Chondrocyte (in vitro differentiated cells): Measurements from ENCODE around the gene TMPRSS11A. TPM values are rescaled to one million over a fixed set of nuclear protein-coding genes. Genes with fewer than 3 reads are reported as not detected.

ENCODE experiments used
- DNase-seq: peaks from one replicate; pipeline ENCODE4 v3.0.0; 2021; ENCODE audit warnings: mixed read lengths, low spot score
- H3K27ac Mint-ChIP-seq: one replicate; pipeline ENCODE4 v1.8.0; 2021; ENCODE audit warnings: mild to moderate bottlenecking, moderate library complexity, mixed read lengths; ENCODE audit not compliant: unreplicated experiment
- H3K27me3 Mint-ChIP-seq: 2 replicates; pipeline ENCODE4 v1.8.0; 2021; ENCODE audit warnings: low read depth, mixed read lengths
- H3K36me3 Mint-ChIP-seq: 2 replicates; pipeline ENCODE4 v1.8.0; 2021; ENCODE audit warnings: low read depth, mixed read lengths
- H3K4me1 Mint-ChIP-seq: 2 replicates; pipeline ENCODE4 v1.8.0; 2021; ENCODE audit warnings: low read depth, mild to moderate bottlenecking, mixed read lengths
- H3K4me3 Mint-ChIP-seq: one replicate; pipeline ENCODE4 v1.8.0; 2021; ENCODE audit warnings: mild to moderate bottlenecking, moderate library complexity, mixed read lengths; ENCODE audit not compliant: unreplicated experiment
- H3K9me3 Mint-ChIP-seq: 2 replicates; pipeline ENCODE4 v1.8.0; 2021; ENCODE audit warnings: low read depth, mixed read lengths
- CTCF ChIP-seq: fragments of 200-600 bp; sonication (generic); IDR thresholded peaks from 2 replicates; pipeline ENCODE4 v1.5.0; 2021; ENCODE audit warnings: antibody characterized with exemption, mild to moderate bottlenecking, moderate library complexity
- total RNA-seq: library from RNA; stranded (reverse); gene quantifications from 3 replicates; pipeline ENCODE4 v1.2.1, GENCODE V29; 2021

Gene TMPRSS11A
- total RNA-seq, 1 donor from 2014 or later = not detected

GRCh38 chr4:67911638-67912037 lies 51.7 kb downstream of the TMPRSS11A start:
- DNase-seq = no peak
- no peaks in the 10 kb centered on the region for H3K4me1 Mint-ChIP-seq
- peaks cover 29% of the 10 kb centered on the region for H3K27me3 Mint-ChIP-seq
- H3K9me3 Mint-ChIP-seq = no peaks in the 10 kb centered on the region
- no peak for TF ChIP-seq CTCF
- H3K36me3 Mint-ChIP-seq = no peaks in the 10 kb centered on the region
- H3K4me3 Mint-ChIP-seq = no peak overlapping the region
- no peak overlapping the region for H3K27ac Mint-ChIP-seq

GRCh38 chr4:67911141-67911540 lies 52.2 kb downstream of the TMPRSS11A start:
- DNase-seq = no peak
- no peak for TF ChIP-seq CTCF
- Mint-ChIP-seq H3K27ac (no peak overlapping the region), H3K36me3 (no peaks in the 10 kb centered on the region), H3K4me1 (no peaks in the 10 kb centered on the region), H3K9me3 (peaks cover under 1% of the 10 kb centered on the region), H3K4me3 (no peak overlapping the region), H3K27me3 (peaks cover 29% of the 10 kb centered on the region)

GRCh38 chr4:67910585-67910905 lies 52.7 kb downstream of the TMPRSS11A start:
- Mint-ChIP-seq H3K4me3 (no peak overlapping the region), H3K27me3 (peaks cover 30% of the 10 kb centered on the region), H3K9me3 (peaks cover 6% of the 10 kb centered on the region), H3K36me3 (no peaks in the 10 kb centered on the region), H3K4me1 (no peaks in the 10 kb centered on the region), H3K27ac (no peak overlapping the region)
- TF ChIP-seq CTCF = peak; percentile 51
- no peak for DNase-seq

GRCh38 chr4:67909905-67910584 lies 53.2 kb downstream of the TMPRSS11A start:
- H3K9me3 Mint-ChIP-seq = peaks cover 10% of the 10 kb centered on the region
- DNase-seq = no peak
- H3K27ac Mint-ChIP-seq = no peak overlapping the region
- H3K4me3 Mint-ChIP-seq = no peak overlapping the region
- H3K36me3 Mint-ChIP-seq = no peaks in the 10 kb centered on the region
- no peaks in the 10 kb centered on the region for H3K4me1 Mint-ChIP-seq
- peak; percentile 89 for TF ChIP-seq CTCF
- peaks cover 35% of the 10 kb centered on the region for H3K27me3 Mint-ChIP-seq

GRCh38 chr4:67907650-67908049 lies 55.6 kb downstream of the TMPRSS11A start:
- Mint-ChIP-seq H3K4me1 (no peaks in the 10 kb centered on the region), H3K9me3 (peaks cover 20% of the 10 kb centered on the region), H3K4me3 (no peak overlapping the region), H3K27me3 (peaks cover 29% of the 10 kb centered on the region), H3K36me3 (no peaks in the 10 kb centered on the region), H3K27ac (no peak overlapping the region)
- no peak for TF ChIP-seq CTCF
- no peak for DNase-seq
